ENCODE measurements around the gene NREP.

DNA sequence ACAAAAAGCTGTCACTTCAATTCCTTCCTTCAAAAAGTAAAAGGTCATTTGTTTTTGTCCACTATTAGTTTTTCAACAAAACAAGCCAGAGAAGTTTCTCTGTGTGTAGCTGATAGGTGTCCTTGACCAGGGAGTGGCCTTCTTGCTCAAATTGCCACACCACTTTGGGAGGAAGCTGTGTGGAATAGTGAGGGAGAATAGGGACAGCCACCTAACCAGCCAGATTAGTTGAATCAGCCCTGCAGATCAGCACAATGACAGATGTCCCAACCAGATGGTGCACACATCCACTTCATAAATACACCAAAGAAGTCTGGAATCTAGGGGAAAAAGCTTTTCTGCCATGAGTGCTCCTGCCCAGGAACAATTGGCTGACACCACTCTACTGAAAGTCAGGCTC is 37.2 kb downstream of the NREP start:
- TF ChIP-seq, protein P1, sequence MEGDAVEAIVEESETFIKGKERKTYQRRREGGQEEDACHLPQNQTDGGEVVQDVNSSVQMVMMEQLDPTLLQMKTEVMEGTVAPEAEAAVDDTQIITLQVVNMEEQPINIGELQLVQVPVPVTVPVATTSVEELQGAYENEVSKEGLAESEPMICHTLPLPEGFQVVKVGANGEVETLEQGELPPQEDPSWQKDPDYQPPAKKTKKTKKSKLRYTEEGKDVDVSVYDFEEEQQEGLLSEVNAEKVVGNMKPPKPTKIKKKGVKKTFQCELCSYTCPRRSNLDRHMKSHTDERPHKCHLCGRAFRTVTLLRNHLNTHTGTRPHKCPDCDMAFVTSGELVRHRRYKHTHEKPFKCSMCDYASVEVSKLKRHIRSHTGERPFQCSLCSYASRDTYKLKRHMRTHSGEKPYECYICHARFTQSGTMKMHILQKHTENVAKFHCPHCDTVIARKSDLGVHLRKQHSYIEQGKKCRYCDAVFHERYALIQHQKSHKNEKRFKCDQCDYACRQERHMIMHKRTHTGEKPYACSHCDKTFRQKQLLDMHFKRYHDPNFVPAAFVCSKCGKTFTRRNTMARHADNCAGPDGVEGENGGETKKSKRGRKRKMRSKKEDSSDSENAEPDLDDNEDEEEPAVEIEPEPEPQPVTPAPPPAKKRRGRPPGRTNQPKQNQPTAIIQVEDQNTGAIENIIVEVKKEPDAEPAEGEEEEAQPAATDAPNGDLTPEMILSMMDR (IDR thresholded peaks at IDR 0.05) = no peak
- TF ChIP-seq POLR2A (IDR thresholded peaks at IDR 0.05) = no peak

Data from breast epithelium (tissue), 3 donors.